ENCODE results near the gene RGS4.

The RGS4 gene

GRCh38 chr1:163068716-163069115 lies 445 bp upstream of the RGS4 start:
- no peak for DNase-seq
- TF ChIP-seq EZH2 (IDR thresholded peaks at IDR 0.05; ENCODE audit: borderline replicate concordance, low read depth, low read length, severe bottlenecking) (no peak), CTCF (IDR thresholded peaks at IDR 0.05; ENCODE audit: borderline replicate concordance, extremely low read depth, low read length, poor library complexity, severe bottlenecking) (no peak)
- no peaks in the 10 kb centered on the region; the same call in 1 of the 2 replicates for H4K20me1 ChIP-seq (ENCODE audit: insufficient read depth, low read length)

GRCh38 chr1:163069655-163070277 lies 605 bp downstream of the RGS4 start:
- ATAC-seq (ENCODE audit: insufficient read depth, low read depth) (no peak), DNase-seq (no peak)
- no peaks in the 10 kb centered on the region for H3K36me3 ChIP-seq (ENCODE audit: insufficient read depth, low read length)
- no peak for TF ChIP-seq CTCF (IDR thresholded peaks at IDR 0.05; ENCODE audit: borderline replicate concordance, extremely low read depth, low read length, poor library complexity, severe bottlenecking)
- H2AFZ ChIP-seq (ENCODE audit: low read depth, low read length): no peak overlapping the region
- H3K9ac ChIP-seq (ENCODE audit: low read depth, low read length): no peak overlapping the region
- no peaks in the 10 kb centered on the region; the same call in 1 of the 2 replicates for H4K20me1 ChIP-seq (ENCODE audit: insufficient read depth, low read length)
- H3K27me3 ChIP-seq (ENCODE audit: insufficient read depth, low read length, poor library complexity): peaks cover 20% of the 10 kb centered on the region
- H3K79me2 ChIP-seq (ENCODE audit: insufficient read depth, low read length): no peaks in the 10 kb centered on the region
- no peak overlapping the region for H3K4me2 ChIP-seq (ENCODE audit: insufficient read depth, low read length)
- H3K4me1 ChIP-seq (ENCODE audit: insufficient read depth, low read length): no peaks in the 10 kb centered on the region
- H3K4me3 ChIP-seq (ENCODE audit: low read depth in 1 of 2, low read length in 2 of 2): no peak overlapping the region
- H3K27ac ChIP-seq (ENCODE audit: low read length): no peak overlapping the region
- no peaks in the 10 kb centered on the region for H3K9me3 ChIP-seq (ENCODE audit: insufficient read depth, low read length, severe bottlenecking)

More at GRCh38 chr1:163068716-163069115, 445 bp upstream of the RGS4 start:
- Histone ChIP-seq H3K27me3 (ENCODE audit: insufficient read depth, low read length, poor library complexity) (peaks cover 21% of the 10 kb centered on the region), H3K9me3 (ENCODE audit: insufficient read depth, low read length, severe bottlenecking) (no peaks in the 10 kb centered on the region), H3K4me1 (ENCODE audit: insufficient read depth, low read length) (no peaks in the 10 kb centered on the region), H3K79me2 (ENCODE audit: insufficient read depth, low read length) (no peaks in the 10 kb centered on the region), H2AFZ (ENCODE audit: low read depth, low read length) (no peak overlapping the region), H3K4me3 (ENCODE audit: low read depth in 1 of 2, low read length in 2 of 2) (no peak overlapping the region), H3K27ac (ENCODE audit: low read length) (no peak overlapping the region), H3K4me2 (ENCODE audit: insufficient read depth, low read length) (no peak overlapping the region), H3K36me3 (ENCODE audit: insufficient read depth, low read length) (no peaks in the 10 kb centered on the region), H3K9ac (ENCODE audit: low read depth, low read length) (no peak overlapping the region)
- no peak for ATAC-seq (ENCODE audit: insufficient read depth, low read depth)

- H3K9me3 ChIP-seq (ENCODE audit: insufficient read depth, low read length, severe bottlenecking): no peaks in the 10 kb centered on the region
- peak; percentile 79 for ATAC-seq (ENCODE audit: insufficient read depth, low read depth)
- H3K27me3 ChIP-seq (ENCODE audit: insufficient read depth, low read length, poor library complexity): peaks cover 20% of the 10 kb centered on the region
- H3K4me2 ChIP-seq (ENCODE audit: insufficient read depth, low read length): no peak overlapping the region
- no peak overlapping the region for H3K4me3 ChIP-seq (ENCODE audit: low read depth in 1 of 2, low read length in 2 of 2)
- no peak overlapping the region; the same call in 1 of the 2 replicates for H2AFZ ChIP-seq (ENCODE audit: low read depth, low read length)
- no peaks in the 10 kb centered on the region; the same call in 1 of the 2 replicates for H4K20me1 ChIP-seq (ENCODE audit: insufficient read depth, low read length)
- no peak overlapping the region for H3K9ac ChIP-seq (ENCODE audit: low read depth, low read length)
- no peaks in the 10 kb centered on the region for H3K36me3 ChIP-seq (ENCODE audit: insufficient read depth, low read length)
- TF ChIP-seq EZH2 (IDR thresholded peaks at IDR 0.05; ENCODE audit: borderline replicate concordance, low read depth, low read length, severe bottlenecking) (peak; percentile 32), CTCF (IDR thresholded peaks at IDR 0.05; ENCODE audit: borderline replicate concordance, extremely low read depth, low read length, poor library complexity, severe bottlenecking) (peak; percentile 84)
- no peak overlapping the region for H3K27ac ChIP-seq (ENCODE audit: low read length)
- H3K4me1 ChIP-seq (ENCODE audit: insufficient read depth, low read length): no peaks in the 10 kb centered on the region
- no peaks in the 10 kb centered on the region for H3K79me2 ChIP-seq (ENCODE audit: insufficient read depth, low read length)
- peak; percentile 56 for DNase-seq
These were observed 2.5 kb downstream of the RGS4 start for GRCh38 chr1:163071405-163072255.
